GM21381 (cell line): Measurements from ENCODE around the gene IL7R.
"Not testable (repeated sequence)": the region's sequence is repeated elsewhere in the genome, so short reads cannot be mapped to it uniquely, and the experiment has no call there.

Experiments used
- ATAC-seq: cut with Tn5 transposase; IDR thresholded peaks from one replicate; pipeline ENCODE4 v1.9.1; 2021; ENCODE audit warnings: mild to moderate bottlenecking, moderate library complexity; ENCODE audit not compliant: unreplicated experiment

Gene IL7R

DNA sequence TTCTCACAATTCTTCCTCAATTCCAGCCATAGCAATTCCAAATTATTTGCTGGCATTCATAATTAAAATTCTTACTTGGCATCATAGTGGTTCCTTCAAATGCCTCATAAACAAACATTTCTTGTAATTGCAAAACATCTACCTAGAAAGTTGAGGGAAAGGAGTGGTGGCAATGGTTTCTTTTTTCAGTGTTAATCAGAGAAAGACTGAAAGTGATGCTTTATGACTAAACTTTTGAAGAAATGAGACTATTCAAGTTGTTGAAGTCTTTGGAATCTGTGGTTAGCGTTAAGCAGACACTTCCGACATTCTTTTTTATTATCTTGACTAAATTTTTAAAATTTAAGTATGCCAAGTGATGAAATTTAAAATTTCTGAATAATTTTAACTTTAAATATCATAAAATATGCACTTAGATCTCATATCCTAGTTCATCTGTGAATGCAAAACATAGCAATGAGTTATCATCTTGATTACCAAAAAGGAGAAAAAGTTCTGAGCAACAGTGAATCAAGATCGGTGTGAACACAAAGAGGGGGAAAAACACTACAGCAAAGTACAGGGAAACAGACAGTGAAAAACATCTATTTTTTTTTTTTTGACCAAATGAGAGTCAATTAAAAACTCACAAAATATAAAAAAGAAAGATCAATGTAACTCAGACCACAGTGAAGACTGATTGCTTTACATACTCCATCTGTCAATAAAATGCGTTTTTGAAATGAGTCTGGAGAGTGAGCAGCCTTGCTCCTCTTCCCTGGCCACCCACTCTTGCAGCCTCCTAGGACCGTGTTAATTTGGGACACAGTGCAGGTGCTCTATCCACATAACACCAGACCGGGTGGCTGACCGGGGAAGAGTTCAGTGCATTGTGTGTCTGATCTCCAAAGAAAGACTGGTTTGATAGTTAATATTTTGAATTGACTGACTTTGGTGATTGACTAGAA lies 20.6 kb upstream of the IL7R start:
- no peak for ATAC-seq

DNA sequence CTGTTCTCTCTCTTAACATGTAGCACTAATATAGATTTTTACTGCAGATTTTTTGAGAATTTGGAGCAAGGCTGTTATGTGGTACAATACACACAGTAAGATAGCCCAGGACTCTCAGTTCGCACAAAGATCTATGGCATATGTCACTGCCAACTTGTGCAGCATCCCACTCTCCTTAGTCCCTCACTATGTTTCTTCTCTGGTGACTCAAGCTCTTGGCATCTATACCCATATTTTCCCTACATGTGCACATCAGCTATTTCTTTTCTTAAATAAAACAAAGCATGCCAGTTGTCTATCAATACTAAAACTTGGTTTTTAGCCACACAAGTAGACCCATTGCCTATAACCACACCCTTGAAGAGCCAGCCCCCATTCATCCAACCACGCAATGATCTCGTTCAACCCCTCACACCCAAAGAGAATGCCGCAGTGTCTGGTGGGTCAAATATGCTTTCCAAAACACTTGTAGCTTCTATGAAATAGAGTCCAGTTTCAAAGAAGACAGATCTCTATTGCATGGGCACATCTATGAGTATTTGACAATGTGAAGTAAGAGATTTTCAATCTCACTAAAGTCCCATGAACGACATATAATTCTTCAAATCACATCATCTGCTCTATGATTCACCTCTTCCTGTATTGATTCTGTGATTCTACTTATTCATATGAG lies 18.2 kb upstream of the IL7R start:
- ATAC-seq = no peak

DNA sequence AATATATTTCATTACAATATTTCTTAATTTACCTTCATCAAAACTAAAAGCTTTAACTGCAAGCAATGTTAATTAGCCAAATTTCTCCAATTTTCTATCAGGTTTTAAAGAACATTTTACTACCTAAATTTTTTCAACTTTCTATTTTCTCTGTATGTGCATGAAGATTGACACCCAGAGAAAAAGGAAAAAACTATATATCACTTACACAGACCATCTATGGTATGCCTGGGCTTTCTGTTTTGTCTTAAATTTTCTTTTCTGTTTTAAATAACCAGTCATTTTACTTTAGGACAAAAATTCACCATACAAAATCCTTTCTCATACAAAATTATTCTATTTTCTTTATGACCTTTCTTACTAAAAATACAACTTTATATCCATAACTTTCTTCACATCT lies 13.8 kb upstream of the IL7R start:
- ATAC-seq = no peak

DNA sequence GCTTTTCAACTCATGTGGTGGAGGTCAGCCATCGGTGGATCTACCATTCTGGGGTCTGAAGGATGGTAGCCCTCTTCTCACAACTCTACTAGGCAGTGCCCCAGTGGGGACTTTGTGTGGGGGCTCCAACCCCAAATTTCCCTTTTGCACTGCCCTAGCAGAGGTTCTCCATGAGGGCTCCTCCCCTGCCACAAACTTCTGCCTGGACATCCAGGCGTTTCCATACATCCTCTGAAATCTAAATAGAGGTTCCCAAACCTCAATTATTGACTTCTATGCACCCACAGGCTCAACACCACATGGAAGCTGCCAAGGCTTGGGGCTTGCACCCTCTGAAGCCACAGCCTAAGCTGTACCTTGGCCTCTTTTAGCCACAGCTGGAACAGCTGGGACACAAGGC lies 11.2 kb upstream of the IL7R start:
- not testable (repeated sequence) for ATAC-seq

DNA sequence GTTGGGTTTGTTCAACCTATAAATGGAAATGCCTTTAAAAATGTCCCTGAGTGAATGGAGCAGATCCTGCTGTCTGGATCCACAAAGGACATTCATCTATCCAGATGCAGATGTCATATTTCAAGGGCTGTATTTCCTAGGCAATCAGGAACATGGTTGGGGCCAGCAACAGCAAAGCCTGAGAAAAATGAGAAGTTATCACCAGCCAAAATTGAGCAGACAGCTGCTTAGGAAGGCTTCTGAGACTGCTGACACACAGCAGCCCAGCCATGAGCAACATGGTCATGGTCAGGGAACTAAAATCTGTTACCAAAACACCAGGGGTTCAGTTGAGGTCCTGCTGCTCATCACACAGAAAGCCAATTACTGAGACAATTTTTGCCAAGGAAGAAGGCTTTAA lies 9.2 kb upstream of the IL7R start:
- no peak for ATAC-seq

DNA sequence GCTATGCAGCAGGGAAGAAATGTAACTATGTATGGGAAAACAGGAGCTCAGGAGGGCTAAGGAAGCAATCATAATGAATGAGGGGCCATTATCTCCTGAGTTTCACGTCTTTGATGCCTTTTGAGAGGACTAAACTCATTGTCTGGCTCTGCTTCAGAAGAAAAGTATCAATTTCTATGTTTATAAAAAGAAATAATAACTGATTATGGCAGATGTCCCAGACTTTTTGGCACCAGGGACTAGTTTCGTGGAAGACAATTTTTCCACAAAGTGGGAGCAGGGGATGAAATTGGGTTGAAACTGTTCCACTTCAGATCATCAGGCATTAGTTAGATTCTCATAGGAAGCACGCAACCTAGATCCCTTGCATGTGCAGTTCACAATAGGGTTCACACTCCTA lies 8.7 kb upstream of the IL7R start:
- ATAC-seq = no peak

DNA sequence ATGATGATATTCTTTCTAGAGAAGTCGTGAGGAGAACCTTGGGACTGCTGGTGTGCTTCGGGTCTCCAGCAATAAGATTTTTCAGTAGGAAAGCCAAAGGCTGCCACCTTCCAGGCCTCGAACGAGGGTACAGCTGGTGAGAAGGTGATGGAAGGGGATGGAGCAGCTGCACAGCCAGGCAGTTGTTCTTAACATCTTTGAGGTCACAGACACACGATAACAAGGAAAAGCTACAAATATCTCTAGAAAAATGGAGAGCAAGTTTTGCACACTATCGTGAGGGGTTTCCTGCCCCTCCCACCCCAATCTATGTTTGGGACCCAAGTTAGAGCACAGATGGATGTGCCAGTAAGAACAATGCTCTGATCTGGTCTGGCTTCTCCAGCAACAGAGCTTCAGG lies 6.8 kb upstream of the IL7R start:
- no peak for ATAC-seq

DNA sequence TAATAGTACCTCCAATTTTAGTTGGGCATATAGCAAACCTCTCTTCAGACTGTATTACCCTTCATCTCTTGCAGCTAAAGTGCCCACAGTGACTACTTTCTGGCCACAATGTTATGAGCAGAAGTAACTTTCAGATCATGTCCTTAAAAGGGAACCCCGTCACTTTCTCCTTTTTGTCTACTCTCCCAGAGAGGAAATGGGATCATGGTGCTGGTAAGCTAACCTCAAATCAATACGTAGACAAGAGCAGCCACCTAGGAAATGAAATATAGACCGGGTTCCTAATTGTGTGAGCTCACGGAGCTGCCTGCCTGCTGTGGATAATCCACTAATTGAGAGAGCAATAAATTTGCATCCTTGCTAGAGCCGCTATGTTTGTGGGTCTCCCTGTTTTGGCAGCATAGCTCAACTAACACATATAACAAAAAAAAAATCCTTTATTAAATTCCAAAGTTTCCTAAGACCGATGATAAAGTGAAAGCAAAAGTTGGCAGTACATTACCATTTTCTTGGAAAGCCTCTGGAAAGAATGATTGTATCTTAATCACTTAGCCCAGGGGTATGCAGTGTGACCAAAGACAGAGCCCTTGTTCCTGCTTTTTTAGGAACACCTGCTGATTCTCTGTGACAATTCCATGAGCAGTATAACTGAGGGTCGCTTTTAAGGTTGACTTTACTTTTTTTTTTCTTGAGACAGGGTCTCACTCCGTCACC lies 5.6 kb upstream of the IL7R start:
- ATAC-seq = no peak

DNA sequence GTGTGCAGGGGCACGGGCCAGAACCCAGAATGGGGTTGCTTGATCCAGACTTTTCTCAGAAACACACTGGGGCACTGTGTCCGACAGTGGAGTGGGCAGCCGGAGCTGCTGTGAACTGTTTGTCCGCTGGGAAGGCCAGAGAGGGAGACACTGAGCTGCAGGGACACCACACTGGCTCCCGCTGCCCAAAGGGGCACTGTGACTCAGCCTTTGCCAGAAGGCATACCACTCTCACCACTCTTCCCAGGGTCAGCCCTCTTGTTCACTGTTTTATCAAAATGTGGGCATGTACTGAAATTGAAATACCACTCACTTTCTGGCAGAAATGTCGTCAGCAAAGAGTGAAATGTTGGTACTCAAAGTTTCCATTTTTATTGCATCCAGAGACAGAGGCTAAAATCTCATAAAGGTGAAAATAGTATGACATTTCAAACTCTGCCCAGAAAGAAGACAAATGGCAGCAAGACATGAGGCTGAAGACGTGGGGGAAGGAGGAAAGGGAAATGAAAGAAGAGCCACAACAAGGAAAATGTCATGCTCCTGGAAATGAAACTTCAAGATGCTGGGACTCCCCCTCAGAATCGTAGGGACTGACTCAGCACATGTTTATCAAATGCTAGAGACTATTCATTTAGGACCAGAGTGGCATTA lies 4.5 kb upstream of the IL7R start:
- no peak for ATAC-seq

DNA sequence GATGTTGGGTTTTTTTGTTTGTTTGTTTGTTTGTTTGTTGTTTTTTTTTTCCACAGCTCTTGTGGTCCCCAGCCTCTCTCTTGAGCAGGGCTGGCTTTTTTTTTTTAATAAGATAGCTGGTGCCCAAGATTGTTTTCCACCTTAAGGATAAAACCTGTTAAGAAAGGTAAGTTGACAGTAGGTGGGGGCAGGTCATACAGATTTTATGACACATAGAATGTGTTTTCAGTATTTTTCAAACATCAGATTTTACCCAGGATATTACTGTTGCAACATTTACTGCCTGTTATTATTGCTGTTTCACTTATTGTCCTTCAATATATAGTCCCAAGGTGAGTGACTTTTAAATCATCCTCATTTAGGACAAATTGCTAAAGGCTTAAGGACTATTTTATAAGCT lies 3.9 kb upstream of the IL7R start:
- no peak for ATAC-seq

DNA sequence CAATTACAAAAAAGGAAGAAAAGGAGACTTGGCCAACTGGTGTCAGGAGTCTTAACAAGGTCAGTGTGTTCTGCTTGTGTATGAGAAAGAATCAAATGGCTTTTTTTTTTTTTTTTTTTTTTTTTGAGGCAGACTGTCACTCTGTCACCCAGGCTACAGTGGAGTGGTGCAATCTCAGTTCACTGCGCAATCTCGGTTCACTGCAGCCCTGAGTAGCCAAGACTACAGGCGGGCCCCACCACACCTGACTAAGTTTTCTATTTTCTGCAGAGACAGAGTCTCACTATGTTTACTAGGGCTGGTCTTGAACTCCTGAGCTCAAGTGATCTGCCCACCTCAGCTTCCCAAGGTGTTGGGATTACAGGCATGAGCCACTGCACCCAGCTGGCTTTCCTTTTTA lies 3.1 kb upstream of the IL7R start:
- no peak for ATAC-seq

DNA sequence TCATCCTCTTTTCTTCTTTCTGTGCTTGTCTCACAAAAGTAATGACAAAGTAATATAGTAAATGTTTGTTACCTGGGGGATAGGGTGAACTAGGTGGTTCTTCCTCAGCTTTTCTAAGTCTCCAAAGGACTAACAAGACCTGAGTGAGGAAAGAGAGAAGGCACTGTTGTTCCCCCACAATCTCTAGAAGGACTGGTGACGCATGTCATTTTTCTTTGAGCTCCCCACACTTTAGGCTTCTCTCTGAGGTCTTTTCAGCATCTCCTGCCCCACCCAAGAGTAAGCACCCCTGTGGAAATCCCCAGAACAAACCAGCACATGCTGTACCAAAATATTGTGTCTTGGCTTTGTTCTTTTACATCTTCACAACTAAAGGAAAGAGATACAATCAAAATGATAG lies 2.4 kb upstream of the IL7R start:
- no peak for ATAC-seq

DNA sequence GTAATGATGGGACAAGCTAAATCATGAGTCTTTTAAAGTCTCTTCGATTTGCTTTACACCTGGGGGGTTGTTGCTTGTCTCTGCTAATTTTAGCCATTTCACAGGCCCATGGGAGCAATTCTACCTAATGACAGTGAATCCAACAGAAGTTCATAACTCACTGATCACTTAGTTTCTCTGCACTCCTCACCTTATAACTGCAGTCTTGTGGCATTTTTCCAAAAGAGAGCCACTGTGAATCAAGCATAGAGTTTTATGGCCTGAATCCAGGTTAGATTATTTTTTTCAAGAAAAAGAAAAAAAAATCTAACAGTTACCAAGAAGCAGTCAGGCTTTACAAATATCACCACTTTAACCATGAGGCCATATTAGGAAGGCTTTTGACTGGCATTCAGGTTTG lies 1.5 kb upstream of the IL7R start:
- no peak for ATAC-seq

DNA sequence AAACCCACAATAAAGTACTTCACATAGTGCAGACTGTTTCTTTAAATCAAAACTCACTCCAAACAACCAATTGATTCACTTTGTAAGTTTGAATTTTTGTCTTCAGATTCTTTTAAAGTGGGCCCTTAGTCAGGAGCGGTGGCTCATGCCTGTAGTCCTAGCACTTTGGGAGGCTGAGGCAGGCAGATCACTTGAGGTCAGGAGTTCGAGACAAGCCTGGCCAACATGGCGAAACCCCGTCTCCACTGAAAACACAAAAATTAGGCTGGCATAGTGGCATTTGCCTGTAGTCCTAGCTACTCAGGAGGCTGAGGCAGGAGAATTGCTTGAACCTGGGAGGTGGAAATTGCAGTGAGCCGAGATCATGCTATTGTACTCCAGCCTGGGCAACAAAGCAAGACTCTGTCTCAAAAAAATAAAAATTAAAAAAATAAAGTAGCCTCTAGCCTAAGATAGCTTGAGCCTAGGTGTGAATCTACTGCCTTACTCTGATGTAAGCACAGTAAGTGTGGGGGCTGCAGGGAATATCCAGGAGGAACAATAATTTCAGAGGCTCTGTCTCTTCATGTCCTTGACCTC lies 416 bp upstream of the IL7R start:
- not testable (repeated sequence) for ATAC-seq

DNA sequence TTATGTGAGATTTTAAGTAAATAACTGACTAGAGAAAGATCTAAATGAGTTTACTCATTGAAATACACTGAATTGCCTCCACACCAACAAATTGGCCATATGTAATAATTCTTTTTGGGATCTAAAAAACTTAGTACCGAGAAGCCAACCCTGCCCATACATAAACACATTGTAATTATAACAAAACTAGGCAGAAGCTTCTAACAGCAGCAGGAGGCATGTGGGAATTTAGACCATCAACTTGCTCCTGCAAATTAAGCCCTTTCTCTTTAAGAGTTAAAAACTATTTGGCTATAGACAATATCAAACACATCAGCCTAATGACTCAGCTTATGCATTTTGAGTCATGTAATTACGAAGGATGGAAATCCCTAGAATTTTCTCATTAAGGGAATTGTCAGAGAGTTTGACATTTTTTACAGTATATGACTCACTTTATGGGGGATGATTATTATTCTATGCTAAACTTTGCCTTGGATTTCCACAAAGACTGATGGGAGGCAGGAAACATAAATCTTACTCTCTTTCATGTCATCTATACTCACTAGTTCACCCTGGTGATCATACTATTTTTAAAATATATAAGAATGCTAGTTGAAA lies 1.0 kb downstream of the IL7R start:
- ATAC-seq = no peak

DNA sequence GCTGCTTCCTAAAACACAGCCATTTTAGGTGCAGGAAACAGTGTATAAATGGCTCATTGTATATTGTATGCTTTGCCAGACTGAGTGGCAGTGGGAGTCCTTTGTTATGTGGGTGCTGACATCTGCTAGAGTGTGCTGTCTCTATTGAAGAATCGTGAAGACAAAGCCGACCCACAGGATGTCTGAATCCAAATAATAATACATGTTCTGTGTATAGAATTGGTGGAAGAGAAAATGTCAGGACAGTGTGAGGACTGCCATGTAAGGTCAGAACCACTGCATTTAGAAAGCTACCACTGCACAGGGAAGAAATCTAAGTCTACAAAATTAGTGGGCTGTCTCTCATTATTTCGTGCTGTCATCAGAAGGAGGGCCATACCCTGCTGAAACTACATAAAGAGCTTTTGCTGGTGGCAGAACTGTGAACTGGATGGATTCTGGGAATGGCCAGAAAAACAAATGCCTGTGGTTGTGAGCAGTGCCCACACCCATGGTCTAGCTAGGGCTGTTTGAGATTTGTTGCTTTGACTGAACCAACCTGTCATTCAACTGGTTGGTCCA lies 2.5 kb downstream of the IL7R start:
- ATAC-seq = no peak

DNA sequence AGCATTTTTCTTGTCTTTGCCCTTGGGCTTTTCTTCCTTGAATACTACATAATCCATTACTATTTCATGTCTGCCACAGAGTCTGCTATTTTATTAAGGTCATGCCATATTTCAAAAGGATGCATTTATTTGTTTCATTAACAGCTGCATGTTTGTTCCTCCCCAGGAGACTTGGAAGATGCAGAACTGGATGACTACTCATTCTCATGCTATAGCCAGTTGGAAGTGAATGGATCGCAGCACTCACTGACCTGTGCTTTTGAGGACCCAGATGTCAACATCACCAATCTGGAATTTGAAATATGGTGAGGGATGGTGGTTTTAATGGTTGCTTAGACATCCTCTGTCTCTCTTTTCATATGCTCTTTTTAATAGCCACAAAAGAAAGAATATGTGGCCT lies 4.0 kb downstream of the IL7R start:
- ATAC-seq = no peak

DNA sequence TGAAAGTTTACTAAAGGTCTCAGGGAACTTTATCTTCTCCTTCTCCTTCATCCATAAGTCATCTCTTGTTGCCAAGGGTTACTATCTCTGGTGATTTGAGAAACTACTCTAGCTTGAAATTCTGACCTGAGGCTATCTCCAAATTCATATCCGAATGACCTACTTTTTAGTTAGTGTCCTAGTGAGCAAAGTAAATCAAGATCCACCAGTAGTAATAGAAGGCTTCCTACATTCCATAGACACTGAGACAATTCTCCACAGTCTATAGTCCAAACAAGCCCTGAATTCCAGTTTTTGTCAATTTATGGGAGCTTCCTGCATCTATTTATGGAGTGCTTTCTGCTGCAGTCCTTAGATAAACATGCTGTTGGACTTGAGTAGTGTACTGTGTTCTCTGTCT lies 5.0 kb downstream of the IL7R start:
- ATAC-seq = no peak

DNA sequence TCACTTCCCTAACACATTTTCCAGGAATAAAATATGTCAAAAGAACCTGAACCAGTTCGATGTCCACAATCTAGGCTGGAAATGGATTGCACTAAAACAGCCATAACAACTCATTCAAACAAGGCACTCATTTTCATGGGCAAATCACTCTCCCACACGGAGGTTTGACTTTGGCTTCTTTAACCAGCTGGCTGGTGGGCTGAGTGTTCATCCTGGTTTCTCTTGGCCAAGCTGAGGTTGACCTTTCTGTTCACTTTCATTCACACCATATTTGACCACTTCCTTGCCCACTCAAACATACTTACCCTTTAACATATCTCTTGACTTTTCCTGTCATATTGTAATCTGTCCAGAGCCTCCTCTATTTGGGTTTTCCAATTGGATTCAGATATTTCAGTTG lies 5.4 kb downstream of the IL7R start:
- no peak for ATAC-seq

DNA sequence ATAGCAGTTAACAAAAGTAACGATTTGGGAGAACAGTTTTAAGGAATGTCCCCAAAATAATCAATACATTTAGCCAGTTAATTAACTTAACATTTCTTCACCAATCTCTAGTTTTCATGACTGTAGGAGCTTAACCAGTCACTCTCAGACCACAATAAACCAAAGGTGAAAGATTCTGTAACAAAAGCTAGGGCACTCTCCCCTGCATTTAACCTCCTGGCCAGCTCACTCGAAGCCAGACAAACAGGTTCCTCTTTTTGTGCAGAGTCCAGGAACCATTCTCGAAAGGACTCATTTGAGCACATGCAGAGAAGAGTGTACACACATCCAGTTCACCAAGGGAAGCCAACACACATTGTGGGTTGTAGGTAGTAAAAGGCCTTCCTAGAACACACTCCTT lies 6.5 kb downstream of the IL7R start:
- ATAC-seq = no peak
